ENCODE data around the gene CBX8. TPM values are rescaled to one million over a fixed set of nuclear protein-coding genes. Genes with fewer than 3 reads are reported as not detected.

The CBX8 gene
- polyA plus RNA-seq, 4 donors, result 11.5 to 17.5 (median 13.4) TPM

DNA sequence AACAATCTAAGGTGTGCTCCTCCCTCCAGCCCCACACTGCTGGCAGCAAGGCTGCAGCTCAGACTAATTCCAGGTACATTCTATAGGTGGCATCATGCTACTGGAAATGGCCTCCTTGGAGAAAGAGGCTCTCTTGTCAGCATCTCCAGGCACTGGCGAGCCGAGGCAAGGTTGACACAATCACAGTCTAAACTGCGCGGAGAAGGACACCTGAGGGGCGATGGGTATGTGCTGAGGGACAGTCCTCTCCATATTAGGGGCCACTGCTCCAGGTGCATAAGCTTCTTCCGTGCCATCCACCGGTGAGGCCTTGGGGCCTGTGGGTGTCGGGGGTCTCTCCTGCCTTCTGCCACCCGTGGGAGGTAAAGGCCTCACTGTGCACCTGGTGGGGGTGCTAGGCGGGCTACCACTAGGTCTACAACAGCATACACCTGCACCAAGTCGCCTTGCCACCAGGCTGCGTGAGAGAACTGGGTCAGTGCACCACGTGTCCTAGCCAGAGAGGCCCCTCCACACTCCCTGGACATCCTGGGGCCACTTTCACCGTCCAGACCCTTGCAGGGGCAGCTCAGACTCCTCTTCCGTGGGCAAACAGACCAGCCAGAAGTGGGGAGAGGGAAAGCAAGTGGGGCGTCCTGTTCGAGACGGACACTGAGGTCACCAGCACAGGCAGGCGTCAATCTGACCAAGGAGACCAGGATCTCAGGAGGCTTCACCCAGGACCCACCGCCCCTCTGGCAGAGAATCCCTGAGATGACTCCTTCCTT is 12.1 kb upstream of the CBX8 start:
- no peak for DNase-seq (ENCODE audit: low read depth in 4 of 4, low spot score in 2 of 4)

DNA sequence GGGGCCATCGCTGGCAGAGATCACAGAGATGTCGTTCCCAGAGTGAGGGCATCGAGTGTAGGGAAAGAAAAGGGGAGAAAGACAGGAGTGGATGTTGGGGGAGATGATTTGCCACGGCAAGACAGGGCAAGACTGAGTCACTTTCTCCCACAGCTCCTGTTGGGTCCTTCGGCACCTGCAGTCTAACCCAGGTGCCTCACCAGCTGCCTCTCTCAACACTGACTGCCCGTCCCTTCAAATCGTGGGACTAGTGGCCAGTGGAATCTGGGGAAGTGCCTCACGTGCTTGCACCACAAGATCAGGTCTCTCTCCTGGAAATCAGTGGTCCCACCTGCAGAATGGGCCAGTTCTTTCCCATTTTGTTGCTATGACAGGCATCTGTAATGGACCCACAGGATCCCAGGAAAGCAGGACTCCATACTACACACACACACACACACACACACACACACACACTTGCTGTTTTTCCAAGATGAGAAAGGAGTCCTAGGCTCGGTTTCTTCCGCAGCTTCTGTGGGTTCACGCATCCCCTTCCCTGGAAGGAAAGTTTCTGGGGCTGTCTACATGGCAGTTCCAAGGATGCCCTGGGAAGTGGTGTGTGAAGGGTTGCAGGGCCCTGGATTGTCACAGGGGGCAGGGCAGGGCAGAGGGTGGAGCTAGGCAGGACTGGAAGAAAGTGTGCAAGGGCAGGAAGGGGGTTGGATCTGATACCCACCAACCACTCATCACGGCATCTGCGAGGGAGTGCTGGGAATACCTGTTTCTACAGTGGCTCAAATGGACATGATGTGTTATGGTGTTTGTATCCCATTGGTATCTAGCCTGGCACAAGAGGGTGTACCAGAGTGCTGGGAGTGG is 10.2 kb upstream of the CBX8 start:
- DNase-seq (ENCODE audit: low read depth in 4 of 4, low spot score in 2 of 4), result no peak

DNA sequence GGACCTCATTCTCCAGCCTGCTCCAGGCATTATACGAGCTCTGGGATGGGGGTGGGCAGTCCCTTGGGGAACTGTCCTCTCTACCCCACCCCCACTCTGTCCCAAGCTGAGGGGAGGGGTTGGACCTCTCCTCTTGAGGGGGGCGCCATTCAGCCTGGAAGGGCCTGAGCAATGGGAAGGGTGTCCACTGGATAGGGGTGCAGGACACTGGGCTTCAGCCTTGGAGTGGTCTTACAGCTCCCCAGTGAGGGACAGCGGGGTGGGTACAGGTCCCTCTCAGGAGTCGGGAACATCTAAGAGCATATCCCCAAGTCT is 9.5 kb upstream of the CBX8 start:
- DNase-seq (ENCODE audit: low read depth in 4 of 4, low spot score in 2 of 4), result no peak

DNA sequence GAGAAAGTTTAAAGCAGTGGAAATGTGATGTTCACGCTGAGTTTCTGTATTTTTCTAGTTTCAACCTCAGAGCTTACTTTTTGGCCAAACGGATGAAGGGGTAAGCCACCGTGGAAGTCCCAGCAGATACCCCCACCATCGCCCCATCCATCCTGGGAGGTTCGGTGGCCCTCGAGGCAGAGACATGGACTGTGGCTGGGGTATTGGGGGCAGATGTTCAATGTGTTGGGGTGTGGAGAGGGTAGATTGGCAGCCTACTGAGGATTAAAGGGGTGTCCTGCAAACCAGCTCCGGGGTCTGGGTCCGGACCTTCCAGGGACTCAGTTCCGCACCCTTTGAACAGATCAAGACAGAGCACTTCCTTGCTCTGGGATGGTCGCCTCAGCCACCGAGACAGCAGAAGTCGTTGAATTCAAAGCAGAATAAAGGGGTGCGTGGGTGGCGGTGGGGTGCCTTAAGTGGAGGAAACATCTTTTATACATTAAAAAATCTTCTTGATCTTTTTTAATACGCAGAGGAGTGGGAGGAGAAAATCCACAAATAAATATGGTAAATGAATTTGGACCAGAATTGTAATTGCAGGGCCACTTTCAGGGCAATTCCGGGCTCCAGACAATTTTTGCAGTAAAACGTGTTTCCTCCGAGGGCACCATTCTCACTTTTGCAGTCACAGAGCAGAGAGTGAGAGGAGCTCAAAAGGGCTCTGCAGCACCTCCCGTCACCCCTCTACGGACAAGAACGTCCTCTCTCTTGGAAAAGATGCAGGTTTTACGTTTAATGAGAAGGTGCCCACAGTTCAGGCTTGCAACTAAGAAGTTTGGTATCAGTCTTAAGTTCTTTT is 8.2 kb upstream of the CBX8 start:
- no peak for DNase-seq (ENCODE audit: low read depth in 4 of 4, low spot score in 2 of 4)

DNA sequence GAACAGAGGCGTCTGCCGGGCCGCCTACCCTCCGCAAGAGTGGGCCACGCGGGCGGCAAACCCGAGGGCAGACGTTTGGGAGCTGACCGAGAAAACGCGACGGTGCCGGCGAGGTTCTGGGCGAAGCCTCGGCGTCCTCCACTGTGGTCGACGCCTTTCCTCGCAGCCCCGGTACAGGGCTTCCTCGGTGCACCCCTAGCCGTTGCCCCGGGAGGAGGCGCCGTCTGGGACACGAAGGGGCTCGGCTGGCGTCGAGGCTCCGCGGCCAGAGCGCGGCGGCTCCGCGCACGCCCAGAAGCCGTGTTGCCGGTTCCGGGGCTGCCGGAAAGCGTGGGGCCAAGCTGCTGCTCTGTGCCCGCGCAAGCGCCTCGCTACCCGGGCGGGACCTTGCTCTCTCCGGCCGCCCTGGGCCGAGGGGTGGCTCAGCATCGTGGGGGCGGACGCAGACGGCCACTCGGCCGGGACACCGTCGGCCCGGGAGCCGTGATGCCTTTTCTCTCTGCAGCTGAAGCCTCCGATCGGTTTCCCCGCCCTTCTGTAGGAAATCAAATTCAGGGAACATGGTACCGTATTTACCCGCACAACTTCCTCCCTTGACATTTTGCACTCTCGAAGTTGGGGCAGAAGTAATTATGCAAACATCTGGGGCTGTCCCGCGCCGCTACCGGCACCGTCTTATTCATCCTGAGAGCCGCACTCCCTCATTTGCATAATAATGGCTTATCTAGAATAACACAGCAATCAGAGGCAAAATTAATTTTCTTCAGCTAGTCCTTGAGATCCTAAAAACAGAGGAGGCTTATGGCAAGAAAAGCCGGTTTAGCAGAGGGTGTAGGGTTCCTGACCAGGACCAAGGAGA is 7.3 kb upstream of the CBX8 start:
- no peak for DNase-seq (ENCODE audit: low read depth in 4 of 4, low spot score in 2 of 4)

DNA sequence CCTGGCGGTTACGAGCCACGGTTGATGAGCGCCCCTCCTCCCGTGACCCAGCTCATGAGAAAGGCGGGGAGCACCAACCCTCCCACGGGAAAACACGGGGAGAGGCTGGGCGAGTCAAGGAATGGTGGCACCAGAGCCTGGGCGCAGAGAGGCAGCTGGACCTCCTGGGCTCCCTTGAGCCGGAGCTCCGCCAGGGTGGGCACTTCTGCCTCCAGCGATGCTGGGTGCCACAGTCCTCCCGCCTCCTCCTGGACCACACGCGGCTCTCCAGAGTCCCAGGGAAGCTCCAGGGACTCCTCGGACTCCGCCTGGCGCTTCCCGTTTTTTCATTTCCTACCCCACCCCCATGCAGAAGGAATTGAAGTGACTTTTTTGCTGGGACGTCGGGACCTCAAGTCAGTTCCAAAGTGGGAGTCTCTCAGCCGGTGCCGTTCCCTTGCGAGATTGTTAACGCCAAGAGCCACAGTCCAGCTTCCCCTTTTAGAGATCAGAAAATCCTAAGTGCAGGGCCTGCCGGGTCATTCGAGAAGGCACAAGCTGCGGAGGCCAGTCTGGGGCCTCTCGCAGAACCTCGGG is 6.6 kb upstream of the CBX8 start:
- no peak for DNase-seq (ENCODE audit: low read depth in 4 of 4, low spot score in 2 of 4)

DNA sequence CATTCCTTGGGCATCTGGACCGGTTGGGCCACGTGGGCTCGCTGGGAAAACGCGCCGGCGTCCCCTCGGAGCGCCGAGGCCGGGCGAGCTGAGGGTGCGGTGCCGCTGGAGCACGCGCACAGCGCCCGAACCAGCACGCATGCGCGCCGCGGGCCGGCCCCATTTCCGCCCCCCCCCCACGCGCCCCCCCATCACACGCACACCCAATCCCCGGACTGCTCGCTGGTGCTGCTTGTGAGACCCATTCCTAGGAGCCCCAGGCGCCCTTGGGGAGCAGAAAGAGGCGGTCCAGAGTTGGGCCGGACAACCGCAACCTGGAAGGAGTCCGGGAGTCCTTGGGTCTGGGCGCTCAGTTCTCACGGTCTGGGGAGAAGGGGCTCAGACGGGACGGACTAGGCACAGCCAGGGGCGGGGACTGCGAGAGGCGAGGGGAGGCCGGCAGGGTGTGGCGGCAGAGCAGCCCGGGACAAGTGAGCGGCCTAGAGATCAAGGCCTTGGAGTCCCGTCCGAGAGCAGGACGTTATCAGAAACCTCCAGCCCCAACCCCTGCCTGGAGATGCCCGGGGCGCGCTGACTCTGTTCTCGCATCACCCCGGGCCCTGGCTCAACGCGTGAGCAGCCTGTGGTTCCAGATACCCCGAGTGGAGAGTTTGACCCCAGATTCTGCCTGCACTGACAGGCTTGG is 6.0 kb upstream of the CBX8 start:
- DNase-seq (ENCODE audit: low read depth in 4 of 4, low spot score in 2 of 4), result no peak

DNA sequence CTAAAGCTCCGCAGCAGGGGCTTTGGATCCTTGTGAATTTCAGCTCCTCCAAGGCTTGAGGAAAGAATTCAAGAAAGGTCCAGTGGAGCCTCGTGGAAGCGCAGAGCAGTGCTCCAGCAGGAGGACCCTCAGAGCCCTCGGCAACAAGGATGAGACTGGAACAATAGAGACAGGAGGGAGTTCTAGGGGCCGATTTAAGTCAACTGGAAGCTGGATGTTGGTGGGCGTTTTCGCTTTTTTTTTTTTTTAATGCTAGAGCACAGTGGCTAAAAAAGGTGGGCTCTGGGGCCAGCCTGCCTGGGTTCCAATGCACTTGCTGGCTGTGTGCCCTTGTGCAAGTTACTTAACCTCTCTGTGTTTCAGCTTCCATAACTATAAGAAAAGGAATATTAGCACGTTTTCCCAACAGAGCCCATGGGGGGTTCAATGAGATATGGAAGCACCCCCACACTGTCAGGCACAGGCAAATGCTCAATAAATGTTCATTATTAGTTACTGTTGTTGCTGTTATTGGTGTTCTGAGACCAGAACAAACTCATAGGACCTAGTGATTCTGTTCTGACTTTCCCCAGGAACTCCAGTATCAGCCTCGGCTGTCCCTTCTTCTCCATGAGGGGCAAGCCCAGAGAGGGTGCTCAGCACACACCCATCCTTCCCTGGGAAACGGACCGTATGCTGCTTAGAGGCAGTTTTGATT is 5.3 kb upstream of the CBX8 start:
- DNase-seq (ENCODE audit: low read depth in 4 of 4, low spot score in 2 of 4), result no peak

DNA sequence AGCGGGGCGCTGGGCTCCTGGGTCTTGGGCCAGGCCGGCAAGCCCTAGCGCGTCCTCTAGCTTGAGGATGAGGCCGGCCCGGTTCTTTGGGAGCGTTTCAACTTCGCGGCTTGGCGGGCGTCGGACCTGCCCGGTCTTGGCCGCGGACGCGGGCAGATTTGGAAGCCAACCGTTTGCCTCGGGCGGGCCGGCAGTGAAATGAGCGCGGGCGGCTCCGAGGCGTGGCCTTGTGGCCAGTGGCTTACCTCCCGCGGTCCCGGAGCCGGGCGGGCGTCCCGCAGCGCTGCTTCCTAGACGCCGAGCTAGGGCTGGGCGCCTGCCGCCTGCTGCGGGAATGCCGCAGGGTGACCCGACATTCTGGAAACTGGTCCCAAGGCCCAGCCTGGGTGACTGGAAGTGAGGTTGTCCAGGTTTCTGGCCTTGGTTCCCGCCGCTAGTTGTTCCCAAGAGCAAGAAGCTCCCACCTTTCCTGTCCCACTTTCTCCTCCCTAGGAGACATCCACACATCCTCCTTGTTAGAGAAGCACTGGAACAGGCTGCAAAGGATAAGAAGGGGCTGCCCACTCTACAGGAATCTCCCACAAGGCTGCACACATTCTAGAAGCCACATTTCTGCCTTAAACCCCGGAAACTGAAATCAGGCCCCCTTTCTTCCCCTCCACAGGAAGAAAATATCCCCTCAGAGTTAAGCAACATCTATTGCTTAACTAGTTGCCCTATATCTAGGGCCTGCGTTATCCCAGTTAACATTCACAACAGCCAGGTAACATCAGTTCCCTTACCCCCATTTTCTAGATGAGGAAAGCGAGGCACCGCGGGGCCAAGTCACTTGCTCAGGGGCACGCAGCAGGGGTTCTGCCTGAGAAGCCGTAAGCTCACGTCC is 4.5 kb upstream of the CBX8 start:
- no peak for DNase-seq (ENCODE audit: low read depth in 4 of 4, low spot score in 2 of 4)

DNA sequence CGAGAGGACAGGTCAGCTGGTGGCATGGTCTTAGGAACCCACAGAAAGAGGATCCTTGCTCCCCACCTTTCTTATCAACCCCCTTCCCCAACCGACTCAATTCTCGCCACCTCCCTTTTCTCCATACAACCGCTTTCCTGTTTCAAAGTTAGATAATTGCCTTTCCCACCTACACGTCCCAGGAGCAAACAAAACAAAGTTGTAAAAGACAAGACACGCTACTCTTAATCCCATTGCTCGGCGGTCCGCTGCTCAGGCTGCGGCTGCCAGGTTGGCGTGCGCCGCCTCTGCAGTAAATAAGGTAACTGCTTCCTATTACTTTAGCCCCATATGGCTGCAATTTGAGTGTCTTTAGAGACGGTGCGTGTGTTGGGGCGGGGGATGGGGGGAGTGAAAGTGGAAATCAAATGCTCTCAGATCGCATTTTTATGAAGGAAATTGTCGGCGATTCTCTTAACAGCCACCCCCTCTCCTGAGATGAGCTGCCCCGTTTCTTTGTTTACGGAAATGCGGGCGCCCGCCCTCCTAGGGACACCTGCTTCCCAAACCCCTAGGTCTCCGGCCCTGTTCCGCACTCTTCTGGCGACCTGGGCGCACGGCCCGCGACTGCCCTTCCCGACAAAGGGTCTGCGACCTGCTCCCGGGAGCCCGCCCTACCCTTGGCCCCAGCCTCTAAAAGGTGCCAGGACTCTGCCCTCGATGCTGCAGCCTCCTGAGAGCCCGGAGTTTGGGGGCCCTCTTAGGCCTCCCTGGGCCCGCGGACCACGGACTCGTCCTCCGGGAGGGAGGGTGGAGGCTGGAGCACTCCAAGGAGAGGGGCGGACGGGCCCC is 3.7 kb upstream of the CBX8 start:
- DNase-seq (ENCODE audit: low read depth in 4 of 4, low spot score in 2 of 4), result no peak

DNA sequence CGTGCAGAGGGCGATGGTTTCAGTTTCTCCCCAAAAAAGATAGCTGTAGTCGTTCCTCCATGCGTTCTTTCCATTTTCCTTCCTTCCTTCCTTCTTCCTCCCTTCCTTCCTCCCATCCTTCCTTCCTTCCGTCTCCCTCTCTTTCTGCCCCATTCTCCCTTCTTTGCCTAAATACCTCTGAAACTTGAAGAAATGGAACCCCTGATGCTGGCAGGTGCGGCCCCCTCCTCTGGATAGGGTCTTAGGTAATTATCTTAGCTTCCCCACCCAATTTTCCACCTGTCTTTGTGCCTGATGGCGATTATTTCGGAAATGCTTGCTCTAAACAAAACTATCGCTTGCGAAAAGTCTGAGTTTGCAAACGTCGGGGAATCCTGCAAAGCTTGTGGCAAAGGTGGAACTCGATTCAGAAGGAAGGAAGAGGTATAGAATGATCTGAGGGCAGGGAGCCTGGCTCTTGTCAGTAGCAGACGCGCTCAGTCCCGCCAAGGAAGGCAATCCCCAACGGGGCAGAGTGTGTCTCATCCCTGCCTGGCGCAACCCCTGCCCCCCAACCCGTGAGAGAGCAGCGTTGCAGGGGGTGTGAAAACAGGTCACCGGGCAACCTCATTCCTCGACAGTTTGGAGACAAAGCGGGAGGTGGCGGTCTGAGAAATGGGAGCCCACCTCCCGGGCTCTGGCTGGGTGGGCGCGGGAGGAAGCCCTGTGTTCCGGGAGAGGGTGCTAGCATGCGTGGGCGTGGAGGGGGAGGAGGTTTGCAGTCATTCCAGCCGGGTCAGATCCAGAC is 2.9 kb upstream of the CBX8 start:
- no peak for DNase-seq (ENCODE audit: low read depth in 4 of 4, low spot score in 2 of 4)

DNA sequence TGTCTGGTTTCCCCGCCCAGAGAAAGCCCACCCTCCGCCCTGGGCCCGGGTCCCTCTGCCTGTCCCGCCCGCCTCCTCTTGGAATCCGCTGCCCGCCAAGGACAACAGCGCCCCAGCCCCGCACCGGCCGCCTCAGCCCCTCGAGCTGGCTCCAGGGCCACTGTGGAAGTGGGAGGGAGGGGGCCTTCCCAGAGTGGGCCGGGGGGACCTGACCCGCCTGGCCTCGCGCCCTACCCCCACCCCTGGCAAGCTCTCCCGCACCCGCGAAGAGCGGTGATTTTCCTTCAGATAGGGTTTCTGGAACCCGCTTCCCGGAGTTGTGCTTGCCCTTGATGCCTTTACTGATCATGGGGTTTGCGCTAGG is 2.3 kb upstream of the CBX8 start:
- DNase-seq (ENCODE audit: low read depth in 4 of 4, low spot score in 2 of 4), result no peak

DNA sequence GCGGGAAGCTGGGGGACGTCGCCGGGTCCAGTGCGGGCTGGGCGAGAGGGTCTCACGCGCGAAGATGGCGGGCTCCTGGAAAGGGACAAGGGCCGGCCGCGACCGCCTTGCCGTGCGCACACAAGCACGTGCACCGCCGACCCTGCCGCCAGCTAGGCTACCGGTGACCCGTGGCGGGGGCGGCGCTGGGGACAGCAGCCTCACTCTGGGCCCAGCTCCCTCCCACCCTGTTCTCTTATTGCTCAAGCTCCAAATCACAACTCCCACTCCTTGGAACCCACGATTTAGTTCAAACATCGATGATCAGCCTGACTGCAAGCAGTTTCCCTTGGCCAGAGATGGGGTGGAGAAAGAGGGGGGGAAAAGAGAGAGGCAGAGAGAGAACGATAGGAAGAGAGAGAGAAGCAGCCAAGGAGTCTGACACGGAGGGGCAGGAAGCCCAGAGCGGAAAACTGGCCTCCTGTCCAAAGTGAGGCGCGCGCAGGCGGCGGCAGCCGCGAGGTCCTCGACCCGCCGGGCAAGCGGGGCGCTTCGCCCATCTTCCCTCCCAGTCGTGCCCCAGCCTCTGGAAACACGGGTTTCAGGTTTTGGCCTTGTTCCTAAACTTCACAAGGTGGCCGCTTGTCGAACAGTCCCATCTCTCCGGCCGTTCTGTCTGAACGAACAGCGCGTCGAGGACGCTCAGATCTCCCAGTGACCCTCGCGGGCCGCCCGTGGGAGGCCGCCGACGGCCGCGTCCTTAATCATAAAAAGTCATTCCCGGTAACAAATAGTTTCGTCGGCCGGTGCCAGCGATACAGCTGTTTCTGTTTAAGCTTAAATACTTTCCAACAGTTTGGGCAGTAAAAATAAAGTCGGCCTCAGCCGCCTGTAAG is 1.7 kb upstream of the CBX8 start:
- no peak for DNase-seq (ENCODE audit: low read depth in 4 of 4, low spot score in 2 of 4)

DNA sequence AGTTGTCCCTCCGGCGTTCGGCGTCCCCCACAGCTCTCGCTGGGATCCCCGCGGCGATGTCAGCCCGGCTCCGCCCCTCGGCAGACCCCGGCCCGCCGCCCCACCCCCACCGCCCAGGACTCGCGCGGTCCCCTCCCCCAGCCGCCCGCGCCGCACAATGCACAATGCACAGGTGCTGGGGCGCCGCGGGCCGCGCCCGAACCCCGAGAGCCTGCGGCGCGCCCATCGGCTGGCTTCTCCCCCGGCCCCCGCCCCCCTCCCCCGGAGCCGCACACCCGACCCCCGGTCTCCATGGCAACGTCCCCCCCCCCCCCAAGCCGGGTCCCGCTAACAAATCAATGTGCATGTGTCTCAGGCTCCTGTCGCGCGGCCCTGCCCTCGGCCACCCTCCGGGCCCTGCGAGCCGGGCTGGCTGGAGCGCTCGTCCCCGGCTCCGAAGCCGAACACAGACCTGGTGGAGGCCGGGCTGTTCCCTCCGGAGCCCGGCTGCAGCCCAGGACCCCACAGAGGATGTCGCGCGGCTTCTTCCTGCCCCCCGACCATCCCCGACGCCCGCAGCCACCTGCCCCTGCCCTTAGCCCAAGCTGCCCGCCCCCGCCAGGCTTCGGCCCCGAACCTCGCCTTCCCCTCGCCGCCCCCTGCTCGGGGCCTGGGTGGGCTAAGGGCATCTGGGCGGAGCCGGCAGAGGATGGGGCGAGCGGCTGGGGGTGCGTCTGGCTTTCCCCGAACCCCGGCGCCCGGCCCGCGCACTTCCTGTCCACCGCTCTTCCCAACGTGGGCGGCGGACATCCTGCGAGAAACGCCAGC is 818 bp upstream of the CBX8 start:
- no peak for DNase-seq (ENCODE audit: low read depth in 4 of 4, low spot score in 2 of 4)

DNA sequence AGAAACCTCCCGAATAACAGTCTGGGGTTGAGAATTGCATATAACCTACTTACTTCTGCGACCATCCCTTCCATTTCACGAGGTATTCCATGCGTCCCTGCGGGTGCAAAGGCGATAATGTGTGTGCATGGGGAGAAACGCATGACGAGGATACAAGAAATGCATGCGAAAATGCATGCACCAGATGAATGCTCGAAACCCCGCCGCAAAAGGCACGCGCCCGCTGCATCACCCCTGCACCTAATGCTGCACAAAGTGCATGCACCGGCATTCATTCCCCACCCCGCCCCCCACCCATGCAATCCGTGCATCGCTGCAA is 474 bp downstream of the CBX8 start:
- DNase-seq (ENCODE audit: low read depth in 4 of 4, low spot score in 2 of 4), result no peak

All from left renal cortex interstitium (tissue), 4 donors.